ENCODE measurements around the gene AGK.
"Not testable (repeated sequence)": the region's sequence is repeated elsewhere in the genome, so short reads cannot be mapped to it uniquely, and the experiment has no call there.

DNA sequence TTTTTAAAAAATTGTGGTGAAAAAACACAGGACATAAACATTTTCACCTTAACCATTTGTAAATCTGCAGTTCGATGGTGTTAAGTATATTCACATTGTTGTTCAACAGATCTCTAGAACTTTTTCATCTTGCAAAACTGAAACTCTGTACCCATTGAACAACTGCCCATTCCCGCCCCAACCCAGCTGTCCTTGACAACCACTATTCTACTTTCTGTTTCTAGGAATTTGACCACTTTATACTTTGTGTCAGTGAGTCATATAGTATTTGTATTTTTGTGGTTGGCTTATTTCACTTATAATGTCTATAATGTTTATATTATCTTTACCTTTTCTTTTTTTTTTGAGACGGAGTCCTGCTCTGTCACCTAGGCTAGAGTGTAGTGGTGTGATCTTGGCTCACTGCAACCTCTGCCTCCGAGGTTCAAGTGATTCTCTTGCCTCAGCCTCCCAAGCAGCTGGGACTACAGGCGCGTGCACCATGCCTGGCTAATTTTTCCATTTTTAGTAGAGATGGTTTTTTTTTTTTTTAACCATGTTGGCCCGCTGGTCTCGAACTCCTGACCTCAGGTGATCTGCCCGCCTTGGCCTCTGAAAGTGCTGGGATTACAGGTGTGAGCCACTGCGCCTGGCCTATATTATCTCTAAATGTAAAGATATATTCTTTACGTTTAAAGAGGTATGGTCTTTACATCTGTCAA, 6.8 kb downstream of the AGK start:
- not testable (repeated sequence) for TF ChIP-seq ZNF274 (IDR thresholded peaks at IDR 0.05; ENCODE audit: low read depth, low read length); YY1 (IDR thresholded peaks at IDR 0.05; ENCODE audit: insufficient read depth, insufficient read length)
